CD4-positive, alpha-beta T cell treated with Interleukin-12 subunit alpha and Interleukin-12 subunit beta, for 1 hour (primary cell): ENCODE measurements around the gene NEGR1.

Experiments used
- DNase-seq: peaks from one replicate; pipeline ENCODE4 v3.0.0-alpha.2; 2020

Gene NEGR1

GRCh38 chr1:71835442-71835813 lies 446.9 kb downstream of the NEGR1 start:
- no peak for DNase-seq

GRCh38 chr1:71834601-71835441 lies 447.5 kb downstream of the NEGR1 start:
- no peak for DNase-seq

GRCh38 chr1:71831646-71832045 lies 450.7 kb downstream of the NEGR1 start:
- DNase-seq: no peak

GRCh38 chr1:71829346-71829745 lies 453.0 kb downstream of the NEGR1 start:
- no peak for DNase-seq

- no peak for DNase-seq
These were observed 453.8 kb downstream of the NEGR1 start for GRCh38 chr1:71828431-71829012.

- DNase-seq: no peak
These were observed 458.5 kb downstream of the NEGR1 start for GRCh38 chr1:71823708-71824305.

- no peak for DNase-seq
These were observed 465.3 kb downstream of the NEGR1 start for GRCh38 chr1:71817028-71817427.

- DNase-seq: no peak
These were observed 473.3 kb downstream of the NEGR1 start for GRCh38 chr1:71809085-71809484.

GRCh38 chr1:71804140-71804539 lies 478.2 kb downstream of the NEGR1 start:
- DNase-seq: no peak

GRCh38 chr1:71796006-71796405 lies 486.3 kb downstream of the NEGR1 start:
- DNase-seq: no peak

GRCh38 chr1:71792264-71792663 lies 490.1 kb downstream of the NEGR1 start:
- DNase-seq: no peak

GRCh38 chr1:71788113-71788512 lies 494.2 kb downstream of the NEGR1 start:
- DNase-seq: no peak

GRCh38 chr1:71787699-71788098 lies 494.6 kb downstream of the NEGR1 start:
- no peak for DNase-seq

- no peak for DNase-seq
These were observed 496.1 kb downstream of the NEGR1 start for GRCh38 chr1:71786218-71786617.

- DNase-seq: no peak
These were observed 496.9 kb downstream of the NEGR1 start for GRCh38 chr1:71785450-71785849.

- no peak for DNase-seq
These were observed 497.3 kb downstream of the NEGR1 start for GRCh38 chr1:71785000-71785399.

GRCh38 chr1:71784241-71784640 lies 498.1 kb downstream of the NEGR1 start:
- no peak for DNase-seq

GRCh38 chr1:71783071-71783470 lies 499.3 kb downstream of the NEGR1 start:
- DNase-seq: no peak

- DNase-seq: no peak
These were observed 500.9 kb downstream of the NEGR1 start for GRCh38 chr1:71781450-71781849.

- no peak for DNase-seq
These were observed 501.7 kb downstream of the NEGR1 start for GRCh38 chr1:71780681-71781080.

- no peak for DNase-seq
These were observed 503.4 kb downstream of the NEGR1 start for GRCh38 chr1:71778940-71779339.

GRCh38 chr1:71777094-71777493 lies 505.2 kb downstream of the NEGR1 start:
- no peak for DNase-seq

GRCh38 chr1:71774705-71775104 lies 507.6 kb downstream of the NEGR1 start:
- DNase-seq: no peak

- no peak for DNase-seq
These were observed 512.2 kb downstream of the NEGR1 start for GRCh38 chr1:71770121-71770520.
